DLD1 (cell line): ENCODE measurements around the gene IMPDH1.

Source experiments
- in situ Hi-C: cut with HindIII; loops from 2 replicates; pipeline ENCODE4 v1.10.0; 2017; ENCODE audit warnings: low sequenced_read_pairs

The IMPDH1 gene

DNA sequence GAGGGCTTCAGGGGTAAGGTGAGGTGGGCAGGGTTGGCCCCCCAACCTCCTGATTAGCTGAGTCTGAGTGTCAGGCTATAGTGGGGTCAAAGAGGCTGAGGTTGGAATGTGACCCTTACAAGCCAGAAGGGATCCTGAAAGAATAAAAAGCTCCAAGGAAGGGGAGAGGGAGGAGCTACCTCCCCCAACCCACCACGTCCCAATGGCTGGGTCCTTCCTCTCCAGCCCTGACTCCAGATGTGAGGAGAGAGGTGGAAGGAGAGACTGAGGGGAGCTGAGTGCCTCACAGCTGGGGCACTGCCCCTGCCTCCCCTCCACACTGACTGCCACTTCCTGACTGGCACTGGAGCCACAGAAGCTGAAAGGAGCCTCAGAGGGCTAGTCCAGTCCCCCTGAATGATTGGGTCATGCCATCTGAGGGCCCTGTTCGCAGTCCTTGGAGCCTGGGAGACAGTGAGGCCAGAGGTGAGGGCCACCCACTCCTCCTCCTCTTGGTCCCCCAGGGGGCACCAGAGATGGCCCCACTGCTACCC is 20.6 kb downstream of the IMPDH1 start:
- in situ Hi-C loops: no loop called here

- in situ Hi-C loops: no loop called here
Measured at GRCh38 chr7:128388145-128388485, 21.7 kb downstream of the IMPDH1 start.

- in situ Hi-C loops: no loop called here
Measured at GRCh38 chr7:128387216-128388144, 22.3 kb downstream of the IMPDH1 start.

- in situ Hi-C loops: no loop called here
Measured at GRCh38 chr7:128385988-128386925, 23.5 kb downstream of the IMPDH1 start.

- in situ Hi-C loops: no loop called here
Measured at GRCh38 chr7:128384726-128385125, 25.1 kb downstream of the IMPDH1 start.

- in situ Hi-C loops: no loop called here
Measured at GRCh38 chr7:128383776-128384175, 26.0 kb downstream of the IMPDH1 start.

- in situ Hi-C loops: no loop called here
Measured at GRCh38 chr7:128381161-128381821, 28.5 kb downstream of the IMPDH1 start.

DNA sequence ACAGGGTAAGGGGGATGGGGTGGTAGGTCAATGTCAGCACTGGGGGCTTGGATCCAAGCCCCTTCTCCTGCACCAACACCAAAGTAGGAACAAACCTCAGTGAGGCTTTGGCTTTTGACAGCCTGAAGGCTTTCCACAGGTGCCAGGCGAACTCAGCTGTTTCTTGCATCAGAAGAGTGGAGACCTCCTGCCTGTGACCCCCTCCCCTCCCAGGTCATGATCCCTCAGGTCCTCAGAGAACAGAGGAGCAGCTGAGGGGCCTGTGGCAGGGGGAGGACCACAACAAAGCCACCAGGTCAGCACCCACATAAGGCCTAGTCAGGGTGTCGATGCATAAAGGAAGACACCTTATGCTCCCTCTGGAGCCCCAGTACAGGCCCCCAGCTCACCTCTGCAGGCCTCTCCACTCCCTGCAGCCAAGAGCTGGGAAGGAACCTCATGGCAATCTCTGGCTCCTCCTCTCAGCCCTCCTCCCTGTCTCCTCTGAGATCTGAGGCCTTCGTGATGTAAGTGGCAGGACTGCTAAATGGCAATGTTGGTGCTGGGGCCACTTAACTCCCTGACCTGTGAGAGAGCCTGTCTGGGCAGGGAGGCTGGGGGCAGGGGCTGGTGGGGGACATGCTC is 29.2 kb downstream of the IMPDH1 start:
- in situ Hi-C loops: no loop called here

DNA sequence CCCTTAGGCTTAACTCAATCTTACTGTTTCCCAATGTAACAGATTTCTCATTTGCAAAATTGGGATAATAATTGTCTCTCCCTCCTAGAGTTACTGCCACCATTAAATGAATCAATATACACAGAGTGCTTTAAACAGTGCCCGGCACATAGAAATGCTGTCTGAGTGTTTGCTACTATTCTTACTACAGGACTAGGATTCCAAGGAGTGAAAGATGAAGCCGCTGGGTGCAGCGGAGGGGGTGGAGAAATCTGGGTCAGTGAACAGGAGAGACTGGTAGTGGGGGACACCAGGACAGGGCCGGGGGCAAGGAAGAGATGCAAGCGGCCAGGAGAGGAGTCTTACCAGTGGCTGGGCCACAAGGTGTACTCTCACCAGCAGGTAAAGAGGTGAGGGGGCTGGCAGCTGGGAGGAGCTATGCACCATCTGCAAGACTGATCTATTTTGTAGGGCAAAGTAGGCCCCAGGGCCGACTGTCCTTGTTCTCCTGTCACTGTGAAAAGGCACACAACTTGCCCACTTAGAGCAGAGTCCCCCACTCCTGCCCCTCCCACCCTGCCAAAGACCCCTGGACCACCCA is 29.8 kb downstream of the IMPDH1 start:
- in situ Hi-C loops: no loop called here

DNA sequence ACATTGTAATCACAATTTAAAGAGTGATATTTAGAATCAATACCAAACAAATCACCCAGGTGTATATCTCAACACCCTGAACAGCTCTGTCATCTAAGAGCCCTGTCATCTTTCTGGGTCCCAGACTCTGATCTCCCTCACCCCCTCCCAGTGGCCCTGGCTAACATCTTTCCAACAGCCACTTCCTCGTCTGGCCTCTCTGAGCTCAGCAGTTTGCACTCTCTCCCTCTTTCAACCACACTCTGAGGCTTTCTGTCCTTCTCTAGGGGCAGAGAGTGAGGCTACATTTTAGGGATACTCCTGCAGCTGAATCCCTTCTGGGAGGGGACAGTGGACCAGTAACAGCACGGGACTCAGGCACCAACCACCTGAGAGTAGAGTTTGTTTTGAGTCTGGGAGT is 31.1 kb downstream of the IMPDH1 start:
- in situ Hi-C loops: no loop called here

DNA sequence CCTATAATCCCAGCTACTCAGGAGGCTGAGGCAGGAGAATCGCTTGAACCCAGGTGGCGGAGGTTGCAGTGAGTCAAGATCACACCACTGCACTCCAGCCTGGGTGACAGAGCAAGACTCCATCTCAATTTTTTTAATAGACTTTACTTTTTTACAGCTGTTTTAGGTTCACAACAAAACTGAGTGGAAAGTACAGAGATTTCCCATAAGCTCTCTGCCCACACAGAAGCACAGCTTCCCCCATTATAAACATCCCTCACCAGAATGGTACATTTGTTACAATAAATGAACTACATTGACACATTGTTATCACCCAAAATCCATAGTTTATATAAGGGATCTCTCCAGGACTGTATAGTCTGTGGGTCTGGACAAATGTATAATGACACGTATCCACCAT is 33.7 kb downstream of the IMPDH1 start:
- in situ Hi-C loops: no loop called here

DNA sequence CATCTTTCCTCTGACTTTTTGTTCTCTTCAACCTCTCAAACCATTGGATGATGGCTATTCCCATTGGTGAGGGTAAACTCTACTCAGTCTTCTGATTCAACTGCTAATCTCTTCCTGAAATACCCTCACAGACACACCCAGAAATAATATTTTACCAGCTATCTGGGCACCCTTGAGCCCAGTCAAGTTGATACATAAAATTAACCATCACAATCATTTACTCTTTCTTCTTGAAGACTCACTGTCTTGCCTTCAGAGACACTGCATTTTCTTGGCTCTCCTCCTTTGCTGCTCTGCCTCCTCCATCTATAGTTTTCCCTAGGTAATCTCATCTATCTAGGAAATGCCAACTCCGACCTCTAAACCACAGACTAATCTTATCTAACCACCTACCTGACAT is 35.7 kb downstream of the IMPDH1 start:
- in situ Hi-C loops: no loop called here

GRCh38 chr7:128373606-128374005 is 36.2 kb downstream of the IMPDH1 start:
- in situ Hi-C loops: no loop called here

- in situ Hi-C loops: no loop called here
Measured at GRCh38 chr7:128370491-128370890, 39.3 kb downstream of the IMPDH1 start.

- in situ Hi-C loops: no loop called here
Measured at GRCh38 chr7:128366986-128367385, 42.8 kb downstream of the IMPDH1 start.

GRCh38 chr7:128366300-128366699 is 43.5 kb downstream of the IMPDH1 start:
- in situ Hi-C loops: no loop called here

GRCh38 chr7:128365432-128365831 is 44.4 kb downstream of the IMPDH1 start:
- in situ Hi-C loops: no loop called here

DNA sequence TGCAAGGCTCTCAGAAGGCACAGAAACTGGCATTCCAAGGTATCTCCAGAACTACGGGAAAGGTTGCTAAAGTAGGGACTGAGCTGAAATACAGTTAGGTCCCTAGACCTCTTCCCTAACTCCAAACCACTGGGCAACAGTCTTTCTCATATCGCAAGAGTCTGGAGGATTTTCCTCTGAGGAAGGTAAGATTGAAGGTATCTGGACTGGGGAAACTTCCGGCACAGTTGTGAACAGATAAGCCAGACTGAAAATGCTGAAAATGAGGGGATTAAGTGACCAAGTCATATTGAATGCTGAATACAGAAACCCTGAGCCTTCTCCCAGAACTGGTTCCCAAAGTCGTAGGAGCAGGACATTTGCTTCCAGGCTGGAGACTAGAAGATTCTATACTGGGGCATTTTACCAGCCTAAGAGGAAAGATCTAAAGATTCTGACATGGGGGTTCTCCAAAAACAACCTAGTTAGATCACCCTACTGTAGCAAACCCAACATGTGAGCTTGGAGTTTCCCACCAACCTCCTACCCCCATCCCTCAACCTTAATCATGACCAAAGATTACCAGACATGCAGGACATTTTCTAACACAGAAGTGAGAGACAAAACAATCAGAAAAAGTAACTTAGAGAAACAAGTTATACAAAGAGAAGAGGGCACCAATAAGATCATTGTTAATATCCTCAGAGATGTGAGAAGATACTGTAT is 45.5 kb downstream of the IMPDH1 start:
- in situ Hi-C loops: no loop called here

- in situ Hi-C loops: no loop called here
Measured at GRCh38 chr7:128363261-128363721, 46.5 kb downstream of the IMPDH1 start.
